Coronary artery (tissue), 2 donors: ENCODE data around the gene PRKN.

ENCODE experiments used
- DNase-seq: peaks from one replicate; pipeline ENCODE4 v3.0.0-alpha.2; 2017; ENCODE audit warnings: low spot score
- H3K27ac ChIP-seq, 2 donors: fragments of 200-600 bp; sonication (generic); one replicate each; pipeline ENCODE4 v1.5.1; 2016 to 2019
- H3K4me3 ChIP-seq: fragments of 200-600 bp; sonication (generic); 2 replicates; pipeline ENCODE4 v1.5.1; 2016; ENCODE audit warnings: mild to moderate bottlenecking, moderate library complexity
- CTCF ChIP-seq: fragments of 200-600 bp; sonication (generic); IDR thresholded peaks from one replicate; pipeline ENCODE4 v1.5.1; 2019; ENCODE audit warnings: antibody characterized with exemption

PRKN gene

DNA sequence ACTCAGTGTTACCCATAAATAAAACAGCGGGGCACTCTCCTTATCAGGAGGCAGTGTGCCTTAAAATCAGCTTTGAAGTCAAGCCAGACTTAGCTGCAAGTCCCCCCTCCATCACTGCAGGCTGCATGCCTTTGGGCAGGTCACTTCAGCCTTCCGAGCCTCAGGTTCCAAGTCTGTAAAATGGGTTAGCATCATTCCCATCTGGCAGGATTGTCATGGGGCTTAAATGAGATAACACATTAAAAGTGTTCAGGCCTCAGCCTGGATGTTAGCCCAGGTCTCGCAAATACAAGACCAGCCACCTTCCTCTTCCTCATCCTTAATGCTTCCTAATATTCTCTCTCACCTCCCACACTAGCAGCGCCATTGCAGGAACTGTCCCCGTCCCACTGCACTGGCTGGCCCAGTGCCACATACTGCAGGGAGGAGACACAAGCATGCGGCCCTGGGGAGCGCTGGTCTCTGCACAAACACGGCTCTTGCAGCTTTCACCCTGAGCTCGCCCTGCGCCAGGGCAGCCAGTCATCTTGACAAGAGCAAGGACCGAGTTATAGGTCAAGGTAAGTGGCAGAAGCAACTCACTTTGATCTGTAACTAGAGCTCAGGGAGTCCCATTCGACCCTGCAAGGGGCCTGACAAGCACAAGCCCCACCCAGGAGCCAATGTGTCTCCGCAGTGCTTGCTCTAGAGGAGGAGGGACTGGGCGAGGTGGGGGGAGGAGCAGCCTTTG is 889.1 kb downstream of the PRKN start:
- DNase-seq = no peak
- TF ChIP-seq CTCF = no peak
- no peak overlapping the region for H3K27ac ChIP-seq
- H3K4me3 ChIP-seq = no peak overlapping the region

DNA sequence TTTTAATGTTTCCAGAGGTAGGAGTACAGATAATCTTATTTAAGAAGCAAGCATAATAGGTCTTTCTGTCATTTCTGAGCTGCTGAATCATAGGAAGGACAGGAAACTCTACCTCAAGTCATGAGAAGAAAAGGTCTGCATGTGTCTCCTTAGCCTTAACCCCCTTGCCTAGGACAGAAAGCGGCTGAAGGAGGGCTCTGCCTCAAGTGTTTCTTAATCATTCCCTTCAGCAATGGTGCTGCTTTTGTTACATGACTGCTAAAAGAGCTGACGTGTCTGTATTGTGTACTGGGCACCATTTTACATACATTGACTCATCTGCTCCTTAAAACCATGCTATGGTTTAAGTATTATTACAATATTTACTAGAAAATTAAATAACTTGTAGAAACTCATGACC is 889.7 kb downstream of the PRKN start:
- DNase-seq = no peak
- Histone ChIP-seq H3K27ac (no peak overlapping the region), H3K4me3 (no peak overlapping the region)
- no peak for TF ChIP-seq CTCF

DNA sequence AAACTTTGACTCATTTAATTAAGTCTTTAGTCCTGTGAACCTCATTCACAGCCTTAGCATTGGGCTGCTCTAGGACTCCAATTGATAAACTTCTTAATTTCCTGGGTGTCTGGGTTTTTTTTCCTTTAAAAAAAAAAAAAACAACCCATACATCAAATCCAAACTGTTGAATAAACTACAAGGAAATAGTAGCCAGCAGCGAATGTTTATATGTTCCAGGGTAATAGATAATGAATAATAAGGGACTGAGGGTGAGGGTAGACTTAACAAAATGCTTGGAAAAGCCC is 890.2 kb downstream of the PRKN start:
- Histone ChIP-seq H3K4me3 (no peak overlapping the region), H3K27ac (no peak overlapping the region)
- DNase-seq = no peak
- no peak for TF ChIP-seq CTCF

DNA sequence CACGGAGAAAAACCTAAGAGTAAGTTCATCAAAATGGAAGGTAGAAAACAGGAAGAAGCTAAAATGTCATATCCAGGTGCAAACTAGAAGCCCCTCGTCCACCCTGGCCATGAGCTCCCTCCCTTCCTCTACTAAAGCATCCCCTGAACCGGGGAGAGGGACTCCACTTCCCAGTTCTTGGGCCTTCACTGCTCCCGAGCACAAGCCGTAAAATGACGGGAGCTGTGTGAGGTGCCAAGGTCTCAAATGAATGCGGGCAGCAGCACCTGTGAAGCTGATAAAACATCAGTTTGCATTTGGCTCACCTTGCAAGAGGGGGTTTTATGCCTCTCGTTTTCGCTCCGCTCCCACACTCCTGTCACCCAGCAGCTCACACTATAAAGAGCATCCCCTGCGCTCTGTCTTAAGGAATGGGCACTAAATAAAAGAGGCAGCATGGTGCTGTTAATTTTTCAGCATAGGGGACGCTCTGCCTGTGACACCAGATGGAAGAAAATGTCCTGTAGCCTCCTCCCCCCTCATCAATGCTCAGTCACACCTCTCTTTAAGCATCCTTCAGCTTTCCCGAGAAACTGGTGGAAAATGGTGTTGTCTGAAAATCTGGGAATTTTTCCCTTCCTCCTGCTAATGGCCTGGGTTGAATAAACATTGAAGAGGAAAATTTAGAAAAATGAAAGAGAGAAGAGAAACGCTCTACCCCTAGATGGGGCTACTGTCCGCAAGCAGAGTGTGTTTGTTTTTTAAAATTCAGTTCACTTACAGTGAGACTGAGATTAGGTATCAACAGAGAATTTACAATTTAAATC is 890.7 kb downstream of the PRKN start:
- no peak for DNase-seq
- H3K4me3 ChIP-seq = no peak overlapping the region
- no peak for TF ChIP-seq CTCF
- H3K27ac ChIP-seq = no peak overlapping the region

DNA sequence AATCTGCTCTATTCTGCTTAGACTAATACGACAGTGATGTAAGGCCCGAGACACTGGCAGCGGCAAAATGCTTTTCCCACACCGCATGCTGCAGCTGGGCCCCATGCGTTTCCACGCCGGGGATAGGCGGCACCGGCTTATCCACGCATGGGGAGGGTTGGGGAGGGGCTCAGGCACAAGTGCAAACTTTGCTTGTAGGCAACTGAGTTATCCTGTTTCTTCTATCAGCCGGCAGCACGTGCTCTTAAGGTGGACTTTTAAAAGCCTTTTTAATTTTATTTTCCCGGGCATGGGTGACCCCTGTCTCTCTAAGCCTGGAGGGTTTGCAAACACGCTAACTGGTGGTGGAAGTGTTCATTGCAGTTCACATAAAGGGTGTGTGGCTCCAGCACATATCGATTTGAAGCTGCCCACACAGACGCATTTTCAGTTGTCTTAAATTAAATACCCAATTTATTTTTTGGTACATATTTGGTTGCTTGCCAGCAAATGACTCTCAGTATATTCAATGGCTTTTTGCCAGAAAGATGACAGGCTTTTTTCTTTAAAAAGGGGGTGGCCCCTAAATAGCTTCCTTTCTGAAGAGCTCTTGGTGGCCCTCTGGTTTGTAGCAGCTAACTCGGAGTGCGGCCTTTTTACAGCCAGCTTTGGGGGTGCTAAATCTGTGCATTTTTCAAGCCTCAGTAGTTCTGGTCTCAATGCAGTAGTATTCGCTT is 891.9 kb downstream of the PRKN start:
- no peak for TF ChIP-seq CTCF
- no peak for DNase-seq
- no peak overlapping the region for H3K27ac ChIP-seq
- no peak overlapping the region for H3K4me3 ChIP-seq

DNA sequence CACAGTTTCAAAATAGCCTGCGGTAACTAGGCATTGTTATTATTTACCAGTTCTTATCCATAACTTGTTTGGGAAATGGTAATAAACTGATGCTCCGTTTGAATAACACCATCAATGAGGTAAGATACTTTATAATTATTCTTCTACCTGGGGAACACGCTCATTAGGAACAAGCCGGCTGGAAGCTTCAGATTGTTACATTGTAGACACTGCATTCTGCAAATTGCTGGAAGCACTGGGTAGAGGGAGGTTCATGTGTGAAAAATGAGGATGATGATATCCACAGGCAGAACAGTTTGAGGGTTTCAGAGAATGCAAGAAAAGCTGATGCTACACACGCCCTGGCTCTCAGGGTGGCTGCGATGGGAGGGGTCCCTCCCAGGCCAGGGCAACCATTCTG is 893.1 kb downstream of the PRKN start:
- DNase-seq = no peak
- Histone ChIP-seq H3K27ac (no peak overlapping the region), H3K4me3 (no peak overlapping the region)
- no peak for TF ChIP-seq CTCF
